Activated CD8-positive, alpha-beta memory T cell treated with anti-CD3 and anti-CD28 coated beads for 48 hours (primary cell): ENCODE data around the gene TMEM185B.
A peak's percentile ranks its signal among the peaks of the same experiment; 100 is the strongest.
"Not testable (repeated sequence)": the region's sequence is repeated elsewhere in the genome, so short reads cannot be mapped to it uniquely, and the experiment has no call there.

Experiments used
- DNase-seq, 3 experiments: peaks; one replicate each; pipeline ENCODE4 v3.0.0-alpha.2; 2020; ENCODE audit warnings: low read depth in 2 of 3, low spot score in 2 of 3

Gene TMEM185B

GRCh38 chr2:120208381-120209353, 14.5 kb downstream of the TMEM185B start:
- no peak for DNase-seq

- DNase-seq, result peak in 1 of 3 experiments; percentile 49
Observed at GRCh38 chr2:120206022-120206581, 17.1 kb downstream of the TMEM185B start.

GRCh38 chr2:120204945-120205670, 18.1 kb downstream of the TMEM185B start:
- no peak for DNase-seq

- no peak for DNase-seq
Observed at GRCh38 chr2:120204417-120204816, 18.8 kb downstream of the TMEM185B start.

GRCh38 chr2:120204022-120204405, 19.2 kb downstream of the TMEM185B start:
- DNase-seq, result no peak

- DNase-seq, result no peak
Observed at GRCh38 chr2:120203251-120204021, 19.8 kb downstream of the TMEM185B start.

GRCh38 chr2:120199817-120200459, 23.3 kb downstream of the TMEM185B start:
- DNase-seq, result not testable (repeated sequence)

GRCh38 chr2:120195553-120195952, 27.6 kb downstream of the TMEM185B start:
- DNase-seq, result no peak

- no peak for DNase-seq
Observed at GRCh38 chr2:120192280-120192679, 30.9 kb downstream of the TMEM185B start.

- no peak for DNase-seq
Observed at GRCh38 chr2:120189189-120189588, 34.0 kb downstream of the TMEM185B start.

GRCh38 chr2:120182019-120182560, 41.1 kb downstream of the TMEM185B start:
- DNase-seq, result no peak

GRCh38 chr2:120180066-120180465, 43.1 kb downstream of the TMEM185B start:
- no peak for DNase-seq

GRCh38 chr2:120179396-120179795, 43.8 kb downstream of the TMEM185B start:
- DNase-seq, result no peak

GRCh38 chr2:120177973-120178372, 45.2 kb downstream of the TMEM185B start:
- no peak for DNase-seq

- peak; percentile 61 to 71 (median 71) for DNase-seq
Observed at GRCh38 chr2:120177001-120177621, 46.1 kb downstream of the TMEM185B start.

GRCh38 chr2:120176526-120176925, 46.7 kb downstream of the TMEM185B start:
- no peak for DNase-seq

- DNase-seq, result no peak
Observed at GRCh38 chr2:120174963-120175581, 48.1 kb downstream of the TMEM185B start.
